ENCODE results near the gene SYT2.
"Not testable (repeated sequence)": the region's sequence is repeated elsewhere in the genome, so short reads cannot be mapped to it uniquely, and the experiment has no call there.

The SYT2 gene

DNA sequence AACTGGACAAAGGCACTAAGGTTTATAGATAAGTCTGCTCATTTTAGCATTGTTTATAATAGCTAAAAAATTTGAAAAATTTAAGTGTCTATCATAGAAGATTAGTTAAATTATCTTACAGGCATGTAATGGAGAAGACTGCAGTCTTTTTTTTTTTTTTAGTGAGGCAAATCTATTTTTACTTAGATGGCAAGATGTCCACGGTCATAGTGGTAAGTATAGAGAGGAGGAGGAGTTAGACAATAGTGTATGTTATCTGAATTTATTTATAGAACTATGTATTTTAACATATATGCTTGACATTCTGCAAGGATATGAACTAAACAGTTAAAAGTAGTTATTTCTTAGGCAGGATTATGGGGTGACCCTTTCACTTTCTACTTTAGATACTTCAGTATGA is 149.0 kb downstream of the SYT2 start:
- DNase-seq (ENCODE audit: low read depth in 1 of 2, low spot score in 1 of 2) = no peak
- no peaks in the 10 kb centered on the region for H3K27me3 ChIP-seq (ENCODE audit: insufficient read depth, poor library complexity, severe bottlenecking)

DNA sequence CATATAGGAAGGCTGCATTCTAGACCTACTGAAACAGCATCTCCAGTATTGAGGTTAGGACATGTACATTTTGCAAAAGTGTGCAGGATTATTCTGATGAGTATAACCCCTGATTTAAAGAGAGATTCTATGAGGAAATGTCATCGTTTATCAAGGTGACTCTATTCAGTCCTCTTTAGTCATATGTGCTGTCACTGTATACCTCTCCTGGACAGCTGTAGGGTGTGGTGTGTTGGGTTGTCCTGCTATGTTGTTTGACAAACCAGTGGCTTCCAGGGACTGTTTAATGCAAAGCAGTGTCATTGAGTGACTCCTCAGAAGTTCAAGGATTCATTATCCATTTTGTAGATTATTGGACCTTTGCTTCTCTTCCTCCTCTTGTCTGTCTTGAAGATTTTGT is 152.6 kb downstream of the SYT2 start:
- not testable (repeated sequence) for H3K4me3 ChIP-seq (replicated peaks; ENCODE audit: insufficient read depth, low read length); H3K27me3 ChIP-seq (ENCODE audit: insufficient read depth, poor library complexity, severe bottlenecking); DNase-seq (ENCODE audit: low read depth in 1 of 2, low spot score in 1 of 2); H3K27ac ChIP-seq (replicated peaks)

More for the DNA sequence above, 149.0 kb downstream of the SYT2 start:
- TF ChIP-seq POLR2AphosphoS5 (IDR thresholded peaks at IDR 0.05; ENCODE audit: low read depth) = no peak
- TF ChIP-seq, protein P1, sequence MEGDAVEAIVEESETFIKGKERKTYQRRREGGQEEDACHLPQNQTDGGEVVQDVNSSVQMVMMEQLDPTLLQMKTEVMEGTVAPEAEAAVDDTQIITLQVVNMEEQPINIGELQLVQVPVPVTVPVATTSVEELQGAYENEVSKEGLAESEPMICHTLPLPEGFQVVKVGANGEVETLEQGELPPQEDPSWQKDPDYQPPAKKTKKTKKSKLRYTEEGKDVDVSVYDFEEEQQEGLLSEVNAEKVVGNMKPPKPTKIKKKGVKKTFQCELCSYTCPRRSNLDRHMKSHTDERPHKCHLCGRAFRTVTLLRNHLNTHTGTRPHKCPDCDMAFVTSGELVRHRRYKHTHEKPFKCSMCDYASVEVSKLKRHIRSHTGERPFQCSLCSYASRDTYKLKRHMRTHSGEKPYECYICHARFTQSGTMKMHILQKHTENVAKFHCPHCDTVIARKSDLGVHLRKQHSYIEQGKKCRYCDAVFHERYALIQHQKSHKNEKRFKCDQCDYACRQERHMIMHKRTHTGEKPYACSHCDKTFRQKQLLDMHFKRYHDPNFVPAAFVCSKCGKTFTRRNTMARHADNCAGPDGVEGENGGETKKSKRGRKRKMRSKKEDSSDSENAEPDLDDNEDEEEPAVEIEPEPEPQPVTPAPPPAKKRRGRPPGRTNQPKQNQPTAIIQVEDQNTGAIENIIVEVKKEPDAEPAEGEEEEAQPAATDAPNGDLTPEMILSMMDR (IDR thresholded peaks at IDR 0.05; ENCODE audit: insufficient read depth, low read length) = no peak
- TF ChIP-seq, protein P2, sequence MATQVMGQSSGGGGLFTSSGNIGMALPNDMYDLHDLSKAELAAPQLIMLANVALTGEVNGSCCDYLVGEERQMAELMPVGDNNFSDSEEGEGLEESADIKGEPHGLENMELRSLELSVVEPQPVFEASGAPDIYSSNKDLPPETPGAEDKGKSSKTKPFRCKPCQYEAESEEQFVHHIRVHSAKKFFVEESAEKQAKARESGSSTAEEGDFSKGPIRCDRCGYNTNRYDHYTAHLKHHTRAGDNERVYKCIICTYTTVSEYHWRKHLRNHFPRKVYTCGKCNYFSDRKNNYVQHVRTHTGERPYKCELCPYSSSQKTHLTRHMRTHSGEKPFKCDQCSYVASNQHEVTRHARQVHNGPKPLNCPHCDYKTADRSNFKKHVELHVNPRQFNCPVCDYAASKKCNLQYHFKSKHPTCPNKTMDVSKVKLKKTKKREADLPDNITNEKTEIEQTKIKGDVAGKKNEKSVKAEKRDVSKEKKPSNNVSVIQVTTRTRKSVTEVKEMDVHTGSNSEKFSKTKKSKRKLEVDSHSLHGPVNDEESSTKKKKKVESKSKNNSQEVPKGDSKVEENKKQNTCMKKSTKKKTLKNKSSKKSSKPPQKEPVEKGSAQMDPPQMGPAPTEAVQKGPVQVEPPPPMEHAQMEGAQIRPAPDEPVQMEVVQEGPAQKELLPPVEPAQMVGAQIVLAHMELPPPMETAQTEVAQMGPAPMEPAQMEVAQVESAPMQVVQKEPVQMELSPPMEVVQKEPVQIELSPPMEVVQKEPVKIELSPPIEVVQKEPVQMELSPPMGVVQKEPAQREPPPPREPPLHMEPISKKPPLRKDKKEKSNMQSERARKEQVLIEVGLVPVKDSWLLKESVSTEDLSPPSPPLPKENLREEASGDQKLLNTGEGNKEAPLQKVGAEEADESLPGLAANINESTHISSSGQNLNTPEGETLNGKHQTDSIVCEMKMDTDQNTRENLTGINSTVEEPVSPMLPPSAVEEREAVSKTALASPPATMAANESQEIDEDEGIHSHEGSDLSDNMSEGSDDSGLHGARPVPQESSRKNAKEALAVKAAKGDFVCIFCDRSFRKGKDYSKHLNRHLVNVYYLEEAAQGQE (IDR thresholded peaks at IDR 0.05; ENCODE audit: insufficient replicate concordance, low read depth) = no peak
- Histone ChIP-seq H3K27ac (replicated peaks) (no peak overlapping the region), H3K4me3 (replicated peaks; ENCODE audit: insufficient read depth, low read length) (no peak overlapping the region)

DNA sequence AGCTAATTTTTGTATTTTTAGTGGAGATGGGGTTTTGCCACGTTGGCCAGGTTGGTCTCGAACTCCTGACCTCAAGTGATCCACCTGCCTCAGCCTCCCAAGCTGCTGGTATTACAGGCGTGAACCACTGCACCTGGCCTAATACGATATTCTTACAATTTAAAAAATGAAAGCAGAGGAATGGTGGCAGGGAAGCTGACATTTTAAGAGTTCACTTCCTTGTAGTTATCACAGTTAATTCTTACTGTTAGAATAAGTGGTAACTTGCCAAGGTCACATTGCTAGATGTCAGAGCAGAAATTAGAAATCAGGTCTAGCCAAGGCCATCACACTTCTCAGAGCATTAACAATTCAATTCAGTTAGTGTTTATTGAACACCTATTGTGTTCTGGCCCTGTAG is 154.2 kb downstream of the SYT2 start:
- not testable (repeated sequence) for H3K4me3 ChIP-seq (replicated peaks; ENCODE audit: insufficient read depth, low read length); H3K27me3 ChIP-seq (ENCODE audit: insufficient read depth, poor library complexity, severe bottlenecking); H3K27ac ChIP-seq (replicated peaks); DNase-seq (ENCODE audit: low read depth in 1 of 2, low spot score in 1 of 2)

DNA sequence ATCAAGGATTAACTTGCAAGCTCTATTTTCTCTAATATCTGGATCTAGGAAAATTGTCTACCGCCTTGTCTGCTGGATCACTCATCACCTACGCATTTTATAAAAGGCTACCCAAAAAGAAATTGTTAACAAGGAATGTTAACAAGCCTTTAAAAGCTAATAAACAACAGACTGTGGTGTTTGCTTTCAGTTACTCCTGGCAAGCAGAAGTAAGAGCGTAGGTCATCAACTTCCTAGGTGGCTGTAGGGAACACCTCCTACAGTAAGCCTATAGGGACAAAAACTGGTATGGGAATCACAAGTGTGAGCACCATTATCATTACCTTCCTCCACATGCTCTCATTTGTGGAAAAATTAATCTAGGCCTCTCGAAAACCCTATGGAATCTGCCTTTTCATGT is 155.6 kb downstream of the SYT2 start:
- not testable (repeated sequence) for DNase-seq (ENCODE audit: low read depth in 1 of 2, low spot score in 1 of 2); H3K4me3 ChIP-seq (replicated peaks; ENCODE audit: insufficient read depth, low read length); H3K27me3 ChIP-seq (ENCODE audit: insufficient read depth, poor library complexity, severe bottlenecking); H3K27ac ChIP-seq (replicated peaks)

DNA sequence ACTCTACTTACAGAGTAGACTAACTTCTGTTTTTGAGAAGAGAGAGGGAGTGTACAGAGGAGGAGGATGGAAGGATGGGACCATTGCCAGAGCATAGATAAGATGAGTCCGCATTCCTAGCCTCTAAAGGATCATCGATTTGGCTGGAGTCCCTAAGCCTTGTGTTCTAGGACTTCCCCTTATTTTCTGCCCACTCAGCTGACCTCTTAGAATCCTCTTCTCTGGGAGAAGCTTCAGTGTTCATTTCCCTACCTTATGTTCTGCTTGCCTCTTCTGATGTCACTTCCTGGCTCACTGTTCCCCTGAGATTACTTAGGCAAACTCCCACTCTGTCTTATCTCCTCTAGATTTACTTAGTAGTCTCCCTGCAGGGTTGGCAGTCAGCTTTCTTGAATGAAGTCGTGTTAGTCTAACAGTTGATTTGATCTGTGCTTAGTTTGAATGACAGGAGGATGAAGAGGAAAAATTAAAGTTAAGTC is 156.7 kb downstream of the SYT2 start:
- Histone ChIP-seq H3K4me3 (replicated peaks; ENCODE audit: insufficient read depth, low read length) (no peak overlapping the region), H3K27ac (replicated peaks) (no peak overlapping the region), H3K27me3 (ENCODE audit: insufficient read depth, poor library complexity, severe bottlenecking) (no peaks in the 10 kb centered on the region)
- TF ChIP-seq SPI1 (IDR thresholded peaks at IDR 0.05; ENCODE audit: borderline replicate concordance, low read depth) (peak; percentile 58; the same call in 1 of the 2 replicates), GABPA (IDR thresholded peaks at IDR 0.05; ENCODE audit: low read depth) (no peak), POLR2AphosphoS5 (IDR thresholded peaks at IDR 0.05; ENCODE audit: low read depth) (no peak)
- TF ChIP-seq, protein P1 (IDR thresholded peaks at IDR 0.05; ENCODE audit: insufficient read depth, low read length) = no peak
- TF ChIP-seq, protein P2 (IDR thresholded peaks at IDR 0.05; ENCODE audit: insufficient replicate concordance, low read depth) = no peak
- DNase-seq (ENCODE audit: low read depth in 1 of 2, low spot score in 1 of 2) = peak in 1 of 2 experiments; percentile 47

DNA sequence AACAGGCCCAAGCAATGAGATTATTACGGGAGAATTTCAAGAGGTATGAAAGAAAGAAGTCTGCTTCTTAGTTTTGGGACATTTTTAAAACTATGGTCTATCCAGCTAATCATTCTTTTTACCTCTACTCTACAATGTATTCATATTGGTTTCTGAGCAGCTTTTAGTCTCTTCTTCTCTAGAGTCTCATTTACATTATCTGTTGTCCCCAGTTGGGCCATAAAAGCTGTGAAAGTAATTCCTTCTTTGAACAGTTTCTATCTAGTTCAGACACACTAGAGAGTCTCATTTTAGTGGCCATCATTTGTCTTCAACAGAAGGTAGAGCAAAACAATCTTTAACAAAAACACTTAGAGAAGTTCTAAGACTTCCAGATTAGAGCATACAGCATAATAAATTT is 157.2 kb downstream of the SYT2 start:
- H3K27ac ChIP-seq (replicated peaks); H3K27me3 ChIP-seq (ENCODE audit: insufficient read depth, poor library complexity, severe bottlenecking); DNase-seq (ENCODE audit: low read depth in 1 of 2, low spot score in 1 of 2); H3K4me3 ChIP-seq (replicated peaks; ENCODE audit: insufficient read depth, low read length): not testable (repeated sequence)

DNA sequence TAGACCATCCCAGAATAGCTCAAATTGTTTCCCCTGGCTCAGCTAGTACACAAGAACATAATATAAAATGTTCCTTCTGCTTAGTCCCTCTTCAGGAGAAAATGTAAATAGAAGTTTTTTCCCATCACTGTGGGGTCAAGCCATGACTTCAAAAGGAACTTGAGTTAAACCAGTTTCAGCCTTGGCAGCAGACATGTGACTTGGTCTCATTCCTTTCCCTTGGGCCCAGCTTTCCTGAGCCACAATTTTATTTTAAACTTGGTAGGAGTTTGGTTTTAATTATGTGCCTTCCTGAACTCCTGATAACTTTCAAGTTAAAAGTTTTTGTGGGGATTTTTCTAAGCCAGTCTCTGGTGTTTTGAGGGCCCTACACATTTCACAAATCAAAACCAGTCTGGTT is 157.6 kb downstream of the SYT2 start:
- not testable (repeated sequence) for H3K27me3 ChIP-seq (ENCODE audit: insufficient read depth, poor library complexity, severe bottlenecking); DNase-seq (ENCODE audit: low read depth in 1 of 2, low spot score in 1 of 2); H3K27ac ChIP-seq (replicated peaks)

More for the DNA sequence above, 157.6 kb downstream of the SYT2 start:
- H3K4me3 ChIP-seq (replicated peaks; ENCODE audit: insufficient read depth, low read length) = not testable (repeated sequence)
